ENCODE results near the gene ARGLU1.
A peak's percentile ranks its signal among the peaks of the same experiment; 100 is the strongest.

Gene ARGLU1

DNA sequence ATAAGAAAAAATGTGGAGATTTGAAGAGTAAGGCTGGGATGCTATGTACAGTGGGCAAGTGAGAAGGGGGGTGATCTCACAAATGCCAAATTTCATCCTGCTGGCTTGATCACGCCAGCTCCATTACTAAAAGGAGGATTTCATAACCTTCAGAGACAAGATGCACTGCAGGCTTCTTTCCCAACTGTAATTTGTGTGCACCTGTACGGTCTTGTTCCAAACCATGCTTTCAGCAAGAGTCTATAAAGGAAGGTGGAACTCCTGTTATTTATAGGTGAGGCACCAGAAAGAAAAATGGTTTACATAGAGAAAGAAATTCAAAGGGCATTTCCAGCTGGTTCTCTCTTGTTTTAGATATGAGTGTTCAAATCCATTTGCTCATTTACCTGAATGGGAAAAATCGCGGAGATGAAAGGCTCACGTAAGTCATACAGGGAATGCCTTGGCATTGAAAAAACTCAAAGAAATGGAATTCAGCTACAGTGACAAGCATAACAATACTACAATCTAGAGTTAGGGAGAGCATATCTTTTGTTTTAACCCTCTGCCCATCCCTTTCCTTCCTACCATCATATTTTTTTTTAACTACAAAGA, 45.7 kb downstream of the ARGLU1 start:
- TF ChIP-seq SUZ12 (IDR thresholded peaks at IDR 0.05) (no peak), ARNT (IDR thresholded peaks at IDR 0.05) (no peak)
- ChIA-PET POLR2A (interaction anchor here (0.7 kb wide), 1 partner anchor 238 kb away, joined by 3 read pairs; no protein-coding TSS in a partner anchor), CTCF (no interaction called here)
- DNase-seq (ENCODE audit: extremely low spot score), result no peak

- CTCF ChIA-PET, result interaction anchor here (0.6 to 0.7 kb wide), 2 partner anchors 386 to 390 kb away, joined by 3 read pairs; no protein-coding TSS in a partner anchor
- TF ChIP-seq, protein P1, sequence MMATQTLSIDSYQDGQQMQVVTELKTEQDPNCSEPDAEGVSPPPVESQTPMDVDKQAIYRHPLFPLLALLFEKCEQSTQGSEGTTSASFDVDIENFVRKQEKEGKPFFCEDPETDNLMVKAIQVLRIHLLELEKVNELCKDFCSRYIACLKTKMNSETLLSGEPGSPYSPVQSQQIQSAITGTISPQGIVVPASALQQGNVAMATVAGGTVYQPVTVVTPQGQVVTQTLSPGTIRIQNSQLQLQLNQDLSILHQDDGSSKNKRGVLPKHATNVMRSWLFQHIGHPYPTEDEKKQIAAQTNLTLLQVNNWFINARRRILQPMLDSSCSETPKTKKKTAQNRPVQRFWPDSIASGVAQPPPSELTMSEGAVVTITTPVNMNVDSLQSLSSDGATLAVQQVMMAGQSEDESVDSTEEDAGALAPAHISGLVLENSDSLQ (IDR thresholded peaks at IDR 0.05), result peak; percentile 74
- TF ChIP-seq ELF4 (IDR thresholded peaks at IDR 0.05), result no peak
- TF ChIP-seq LEF1 (IDR thresholded peaks at IDR 0.05; ENCODE audit: borderline replicate concordance), result peak; percentile 53; the same call in 1 of the 2 replicates
- POLR2A ChIA-PET, result interaction anchor here (0.7 kb wide), 1 partner anchor 237 kb away, joined by 3 read pairs; no protein-coding TSS in a partner anchor
- DNase-seq (ENCODE audit: extremely low spot score), result no peak
Measured at GRCh38 chr13:106521095-106521799, 46.7 kb downstream of the ARGLU1 start.

GRCh38 chr13:106520251-106521054, 47.5 kb downstream of the ARGLU1 start:
- CTCF ChIA-PET, result no interaction called here
- TF ChIP-seq LEF1 (IDR thresholded peaks at IDR 0.05; ENCODE audit: borderline replicate concordance), result no peak
- TF ChIP-seq BHLHE40 (IDR thresholded peaks at IDR 0.05; ENCODE audit: borderline replicate concordance), result no peak
- no peak for TF ChIP-seq ELF4 (IDR thresholded peaks at IDR 0.05)
- no peak for TF ChIP-seq ZNF384 (IDR thresholded peaks at IDR 0.05)
- TF ChIP-seq, protein P1 (IDR thresholded peaks at IDR 0.05), result no peak
- TF ChIP-seq HDGF (IDR thresholded peaks at IDR 0.05; ENCODE audit: borderline replicate concordance), result no peak
- no peak for TF ChIP-seq L3MBTL2 (conservative IDR thresholded peaks at IDR 0.05)
- TF ChIP-seq FOXM1 (IDR thresholded peaks at IDR 0.05; ENCODE audit: borderline replicate concordance), result no peak
- TF ChIP-seq CTBP1 (IDR thresholded peaks at IDR 0.05; ENCODE audit: borderline replicate concordance), result no peak
- TF ChIP-seq NFRKB (IDR thresholded peaks at IDR 0.05), result no peak
- TF ChIP-seq TARDBP (IDR thresholded peaks at IDR 0.05), result no peak
- DNase-seq (ENCODE audit: extremely low spot score), result no peak
- POLR2A ChIA-PET, result no interaction called here

- POLR2A ChIA-PET, result no interaction called here
- CTCF ChIA-PET, result no interaction called here
- no peak for DNase-seq (ENCODE audit: extremely low spot score)
- TF ChIP-seq, protein P1 (IDR thresholded peaks at IDR 0.05), result no peak
- TF ChIP-seq ELF4 (IDR thresholded peaks at IDR 0.05) (no peak), ARNT (IDR thresholded peaks at IDR 0.05) (no peak), FOXM1 (IDR thresholded peaks at IDR 0.05; ENCODE audit: borderline replicate concordance) (no peak), TARDBP (IDR thresholded peaks at IDR 0.05) (no peak), NFRKB (IDR thresholded peaks at IDR 0.05) (no peak), LEF1 (IDR thresholded peaks at IDR 0.05; ENCODE audit: borderline replicate concordance) (no peak), SUZ12 (IDR thresholded peaks at IDR 0.05) (no peak), HDGF (IDR thresholded peaks at IDR 0.05; ENCODE audit: borderline replicate concordance) (no peak), FOXA1 (IDR thresholded peaks at IDR 0.05) (no peak), L3MBTL2 (conservative IDR thresholded peaks at IDR 0.05) (no peak), SP1 (IDR thresholded peaks at IDR 0.05) (no peak), BHLHE40 (IDR thresholded peaks at IDR 0.05; ENCODE audit: borderline replicate concordance) (no peak), FOXK2 (IDR thresholded peaks at IDR 0.05) (no peak), CTBP1 (IDR thresholded peaks at IDR 0.05; ENCODE audit: borderline replicate concordance) (no peak), ZNF384 (IDR thresholded peaks at IDR 0.05) (no peak)
Measured at GRCh38 chr13:106518512-106518911, 49.4 kb downstream of the ARGLU1 start.

DNA sequence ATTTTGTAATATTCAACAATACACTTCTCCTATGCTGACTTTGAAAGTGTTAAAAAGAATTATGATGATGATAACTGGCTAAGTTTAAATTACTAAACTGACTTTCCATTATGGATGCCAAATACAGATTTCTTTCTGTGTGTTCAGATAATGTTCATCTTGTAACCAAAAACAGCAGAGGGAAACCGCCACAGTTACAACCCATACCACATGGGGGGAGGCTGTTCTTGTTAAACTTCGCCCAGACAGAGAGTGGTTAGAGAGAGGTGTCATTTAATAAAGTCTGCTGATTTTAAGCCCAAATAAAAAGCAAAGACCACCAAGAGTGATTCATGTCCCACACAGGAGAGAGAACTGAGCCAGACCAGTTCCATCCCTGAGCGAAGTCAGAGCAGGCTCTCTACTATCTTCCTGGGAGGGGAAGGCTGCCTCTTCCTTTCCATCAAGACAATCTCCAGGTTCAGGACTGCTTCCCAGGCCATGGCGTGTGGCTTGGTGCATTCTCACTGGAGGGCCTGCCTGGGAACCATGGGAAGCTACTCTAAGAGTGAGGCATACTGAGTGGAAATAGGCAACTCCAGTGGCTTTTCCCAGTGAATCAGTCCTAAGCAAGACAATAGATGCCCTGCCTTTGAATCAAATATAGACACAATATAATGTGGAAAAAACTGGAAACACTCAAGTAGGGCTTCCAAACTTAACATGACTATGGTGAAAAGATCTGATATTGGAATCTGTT, 50.7 kb downstream of the ARGLU1 start:
- TF ChIP-seq FOXM1 (IDR thresholded peaks at IDR 0.05; ENCODE audit: borderline replicate concordance) (no peak), ARNT (IDR thresholded peaks at IDR 0.05) (no peak), ZNF384 (IDR thresholded peaks at IDR 0.05) (no peak), LEF1 (IDR thresholded peaks at IDR 0.05; ENCODE audit: borderline replicate concordance) (no peak), FOXA1 (IDR thresholded peaks at IDR 0.05) (no peak), SUZ12 (IDR thresholded peaks at IDR 0.05) (no peak), NFRKB (IDR thresholded peaks at IDR 0.05) (no peak), BHLHE40 (IDR thresholded peaks at IDR 0.05; ENCODE audit: borderline replicate concordance) (no peak), ELF4 (IDR thresholded peaks at IDR 0.05) (no peak)
- ChIA-PET POLR2A (no interaction called here), CTCF (no interaction called here)
- DNase-seq (ENCODE audit: extremely low spot score), result no peak
